Breast epithelium (tissue), 3 donors: Measurements from ENCODE around the gene CAT.

Experiments
- CTCF ChIP-seq, 3 donors: fragments of 450-650 bp; IDR thresholded peaks; one replicate each; pipeline ENCODE4 v1.5.1; 2016 to 2017; ENCODE audit warnings: antibody characterized with exemption in 3 of 3, mild to moderate bottlenecking in 3 of 3, moderate library complexity in 3 of 3
- POLR2A ChIP-seq: fragments of 450-650 bp; IDR thresholded peaks from one replicate; pipeline ENCODE4 v1.6.1; 2016; ENCODE audit warnings: antibody characterized with exemption, mild to moderate bottlenecking, moderate library complexity

- no peak for TF ChIP-seq CTCF (IDR thresholded peaks at IDR 0.05)
- no peak for TF ChIP-seq POLR2A
These were observed 21.5 kb downstream of the CAT start for GRCh38 chr11:34460278-34460677.
